ENCODE data around the gene RPL9.
"Not testable (repeated sequence)": the region's sequence is repeated elsewhere in the genome, so short reads cannot be mapped to it uniquely, and the experiment has no call there.

RPL9 gene

GRCh38 chr4:39467464-39467863 lies 8.7 kb upstream of the RPL9 start:
- DNase-seq (ENCODE audit: low read depth in 3 of 3, low spot score in 1 of 3): no peak

- DNase-seq (ENCODE audit: low read depth in 3 of 3, low spot score in 1 of 3): no peak
Measured at GRCh38 chr4:39466747-39467146, 8.0 kb upstream of the RPL9 start.

- DNase-seq (ENCODE audit: low read depth in 3 of 3, low spot score in 1 of 3): no peak
Measured at GRCh38 chr4:39464886-39465501, 6.3 kb upstream of the RPL9 start.

- DNase-seq (ENCODE audit: low read depth in 3 of 3, low spot score in 1 of 3): not testable (repeated sequence)
Measured at GRCh38 chr4:39458161-39458504, 589 bp downstream of the RPL9 start.

GRCh38 chr4:39456946-39457763 lies 1.6 kb downstream of the RPL9 start:
- DNase-seq (ENCODE audit: low read depth in 3 of 3, low spot score in 1 of 3): no peak

GRCh38 chr4:39455486-39455885 lies 3.2 kb downstream of the RPL9 start:
- no peak for DNase-seq (ENCODE audit: low read depth in 3 of 3, low spot score in 1 of 3)

- no peak for DNase-seq (ENCODE audit: low read depth in 3 of 3, low spot score in 1 of 3)
Measured at GRCh38 chr4:39453738-39454137, 5.0 kb downstream of the RPL9 start.

GRCh38 chr4:39452860-39453587 lies 5.7 kb downstream of the RPL9 start:
- no peak for DNase-seq (ENCODE audit: low read depth in 3 of 3, low spot score in 1 of 3)

GRCh38 chr4:39452153-39452859 lies 6.4 kb downstream of the RPL9 start:
- DNase-seq (ENCODE audit: low read depth in 3 of 3, low spot score in 1 of 3): no peak

GRCh38 chr4:39451423-39452023 lies 7.2 kb downstream of the RPL9 start:
- DNase-seq (ENCODE audit: low read depth in 3 of 3, low spot score in 1 of 3): no peak

- no peak for DNase-seq (ENCODE audit: low read depth in 3 of 3, low spot score in 1 of 3)
Measured at GRCh38 chr4:39450618-39451017, 8.1 kb downstream of the RPL9 start.

- DNase-seq (ENCODE audit: low read depth in 3 of 3, low spot score in 1 of 3): peak in 1 of 3 donors; percentile 20
Measured at GRCh38 chr4:39446842-39447573, 11.7 kb downstream of the RPL9 start.

GRCh38 chr4:39446483-39446841 lies 12.3 kb downstream of the RPL9 start:
- no peak for DNase-seq (ENCODE audit: low read depth in 3 of 3, low spot score in 1 of 3)

- no peak for DNase-seq (ENCODE audit: low read depth in 3 of 3, low spot score in 1 of 3)
Measured at GRCh38 chr4:39442998-39443397, 15.7 kb downstream of the RPL9 start.

GRCh38 chr4:39441593-39441992 lies 17.1 kb downstream of the RPL9 start:
- DNase-seq (ENCODE audit: low read depth in 3 of 3, low spot score in 1 of 3): no peak

GRCh38 chr4:39435659-39436563 lies 22.8 kb downstream of the RPL9 start:
- DNase-seq (ENCODE audit: low read depth in 3 of 3, low spot score in 1 of 3): no peak

GRCh38 chr4:39433878-39434492 lies 24.7 kb downstream of the RPL9 start:
- DNase-seq (ENCODE audit: low read depth in 3 of 3, low spot score in 1 of 3): no peak

GRCh38 chr4:39429476-39430334 lies 29.0 kb downstream of the RPL9 start:
- DNase-seq (ENCODE audit: low read depth in 3 of 3, low spot score in 1 of 3): no peak

All from stimulated activated CD4-positive, alpha-beta T cell treated with anti-CD3 and anti-CD28 coated beads, TNF-alpha, amount 100 ng/mL, for 1 hour (primary cell).